ENCODE data around the gene MCF2L.

MCF2L gene

DNA sequence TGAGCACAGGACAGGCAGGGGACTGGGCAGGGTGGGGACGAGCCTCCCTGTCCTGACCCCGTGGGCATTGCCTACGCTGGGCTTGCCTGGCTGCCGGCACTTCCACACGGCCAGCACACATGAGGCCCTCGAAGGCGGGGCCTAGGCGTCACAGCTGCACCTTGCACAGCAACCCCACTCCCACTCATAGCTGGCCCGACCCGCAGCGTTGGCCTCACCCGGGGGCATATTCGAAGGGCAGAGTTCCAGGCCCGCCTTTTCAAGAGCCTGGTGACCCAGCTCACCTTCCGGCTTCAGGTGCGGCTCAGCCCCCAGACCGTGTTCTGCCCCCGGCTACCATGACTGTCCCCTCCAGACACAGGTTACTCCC lies 172.6 kb downstream of the MCF2L start:
- no peak for DNase-seq

DNA sequence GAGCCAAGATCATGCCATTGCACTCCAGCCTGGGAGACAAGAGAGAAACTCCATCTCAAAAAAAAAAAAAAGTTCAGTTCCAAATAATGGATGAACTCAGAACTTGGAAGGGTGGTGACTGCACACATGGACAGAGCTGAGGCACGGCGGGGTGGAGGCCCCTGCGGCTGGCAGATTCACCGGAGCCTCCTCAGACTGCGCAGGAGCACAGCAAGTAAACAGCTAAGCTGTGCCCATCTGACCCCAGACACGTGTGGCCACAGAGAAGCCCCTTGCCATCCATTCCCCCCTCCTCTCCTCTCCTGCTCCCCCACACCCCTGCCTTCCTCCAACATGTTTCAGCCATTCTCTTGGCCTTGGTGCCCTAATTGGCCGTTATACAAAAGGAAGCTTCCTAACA lies 173.9 kb downstream of the MCF2L start:
- DNase-seq, result no peak

DNA sequence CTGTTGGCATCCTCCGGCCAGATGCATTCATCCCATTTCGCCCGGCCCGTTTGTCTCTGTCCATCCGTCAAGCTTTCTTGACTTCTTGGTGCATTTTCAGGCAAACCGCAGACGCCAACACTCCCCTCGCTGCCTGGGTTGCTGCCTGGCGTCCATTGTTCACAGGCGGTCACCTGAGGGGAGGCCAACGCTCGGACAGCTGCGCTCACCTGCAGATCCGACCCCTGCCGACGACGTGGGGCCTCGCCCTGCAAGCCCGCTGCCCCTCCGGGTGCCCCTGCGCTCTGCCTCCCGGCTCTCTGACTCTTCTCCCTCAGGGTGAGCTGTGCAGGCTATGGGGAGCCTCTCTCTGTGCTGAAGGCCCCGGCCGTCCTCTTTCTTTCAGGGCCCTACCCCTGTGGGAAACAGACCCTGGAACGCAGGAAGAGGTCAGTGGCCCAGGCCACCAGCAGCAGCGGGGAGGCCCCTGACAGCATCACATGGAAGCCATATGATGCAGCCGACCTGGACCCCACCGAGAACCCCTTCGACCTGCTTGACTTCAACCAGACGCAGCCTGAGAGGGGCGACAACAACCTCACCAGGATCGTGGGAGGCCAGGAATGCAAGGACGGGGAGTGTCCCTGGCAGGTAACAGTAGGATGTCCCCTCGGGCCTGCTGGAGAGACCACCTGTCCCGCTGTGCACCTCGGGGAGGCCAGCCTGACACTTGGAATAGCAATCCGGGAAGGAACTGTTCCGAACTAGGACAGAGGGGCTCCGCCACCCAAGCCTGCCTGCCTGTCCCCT lies 174.6 kb downstream of the MCF2L start:
- no peak for DNase-seq

DNA sequence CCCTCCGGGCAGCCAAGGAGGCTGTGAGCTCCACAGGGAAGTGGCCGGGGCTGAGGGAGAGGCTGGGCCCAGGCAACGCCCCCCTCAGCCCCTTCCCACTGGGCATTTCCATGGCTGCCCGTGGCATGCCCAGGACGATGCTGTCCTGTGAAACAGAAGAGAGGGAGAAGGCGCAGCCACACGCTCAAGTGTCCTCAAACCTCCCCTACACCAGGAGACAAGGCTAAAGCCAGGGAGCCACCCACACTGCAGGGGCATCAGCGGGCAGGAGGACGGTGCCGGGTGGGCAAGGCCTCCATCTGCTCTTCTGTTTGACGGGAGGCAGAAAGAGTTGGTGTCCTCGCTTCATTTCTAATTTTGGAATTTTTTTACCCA lies 175.2 kb downstream of the MCF2L start:
- DNase-seq, result no peak

DNA sequence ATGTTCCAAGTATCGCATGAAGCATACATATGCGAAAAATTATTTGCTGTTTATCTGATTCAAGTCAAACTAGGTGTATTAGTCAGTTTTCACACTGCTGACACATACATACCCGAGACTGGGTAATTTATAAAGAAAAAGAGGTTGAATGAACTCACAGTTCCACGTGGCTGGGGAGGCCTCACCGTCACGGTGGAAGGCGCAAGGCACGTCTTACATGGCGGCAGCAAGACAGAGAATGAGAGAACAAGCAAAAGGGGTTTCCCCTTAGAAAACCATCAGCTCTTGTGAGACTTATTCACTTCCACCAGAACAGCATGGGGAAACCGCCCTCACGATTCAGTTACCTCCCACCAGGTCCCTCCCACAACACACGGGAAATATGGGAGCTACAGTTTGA lies 176.5 kb downstream of the MCF2L start:
- DNase-seq, result no peak

DNA sequence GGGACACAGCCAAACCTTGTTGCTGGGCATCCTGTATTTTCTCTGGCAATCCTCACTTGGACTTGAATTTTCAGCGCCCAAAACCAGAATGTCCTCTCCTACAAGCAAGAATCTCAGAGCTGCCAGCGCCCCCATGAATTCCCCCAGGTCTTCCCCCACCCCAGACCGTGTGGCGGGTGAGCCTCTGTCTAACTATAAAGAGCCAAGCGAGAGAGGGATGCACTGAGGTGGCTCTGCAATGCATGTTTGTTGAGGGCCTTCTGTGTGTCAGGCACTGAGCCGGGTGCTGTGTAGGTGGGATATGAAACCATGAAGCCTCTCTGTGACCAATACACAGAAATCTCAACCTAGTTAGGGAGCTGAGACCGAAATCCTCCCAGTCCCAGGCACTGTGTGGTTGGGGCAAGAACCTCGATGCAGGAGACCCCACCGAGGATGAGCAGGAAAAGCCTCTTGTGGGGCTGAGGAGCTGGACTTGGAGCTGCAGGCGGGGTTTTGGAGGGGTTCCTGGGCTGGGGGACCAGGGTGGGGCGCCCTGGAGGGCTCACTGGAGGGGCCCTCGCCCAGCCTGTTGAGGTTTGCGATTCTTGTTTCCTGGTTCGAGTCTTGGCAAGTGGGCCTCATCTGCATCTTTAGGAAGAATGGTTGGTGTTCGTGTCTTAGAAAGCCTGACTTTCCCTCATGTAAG lies 177.0 kb downstream of the MCF2L start:
- no peak for DNase-seq

DNA sequence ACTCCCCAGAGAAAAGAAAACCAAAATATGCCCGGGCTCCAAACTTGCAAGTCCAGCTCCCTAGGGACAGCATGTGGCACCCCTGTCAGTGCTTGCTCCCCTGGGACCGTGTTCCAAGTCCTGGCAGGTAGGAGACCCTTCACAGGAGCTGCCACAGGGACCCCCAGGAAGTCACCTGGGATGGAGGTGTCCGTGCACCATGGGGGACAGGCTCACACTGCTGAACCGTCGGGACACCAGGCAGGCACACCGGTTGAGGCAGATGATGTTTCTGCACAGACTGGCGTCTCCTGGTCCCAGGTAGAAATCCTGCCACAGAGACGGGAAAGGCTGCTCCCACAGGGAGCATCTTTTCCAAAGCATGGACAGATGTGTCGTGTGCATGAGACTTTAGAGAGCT lies 177.7 kb downstream of the MCF2L start:
- no peak for DNase-seq

DNA sequence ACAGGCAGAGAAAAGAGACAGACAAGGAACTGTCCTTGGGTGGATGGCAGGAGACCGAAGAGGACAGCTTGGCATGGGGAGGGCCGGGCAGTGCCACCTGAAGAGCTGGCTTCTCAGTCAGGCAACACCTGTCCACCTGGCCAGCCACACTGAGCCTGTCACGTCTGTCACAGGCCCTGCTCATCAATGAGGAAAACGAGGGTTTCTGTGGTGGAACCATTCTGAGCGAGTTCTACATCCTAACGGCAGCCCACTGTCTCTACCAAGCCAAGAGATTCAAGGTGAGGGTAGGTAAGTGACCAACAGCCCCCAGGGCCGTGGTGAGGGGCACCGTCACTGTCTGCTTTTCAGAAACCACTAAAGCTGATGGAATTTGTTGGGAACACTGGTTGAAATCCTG lies 178.2 kb downstream of the MCF2L start:
- DNase-seq, result no peak

DNA sequence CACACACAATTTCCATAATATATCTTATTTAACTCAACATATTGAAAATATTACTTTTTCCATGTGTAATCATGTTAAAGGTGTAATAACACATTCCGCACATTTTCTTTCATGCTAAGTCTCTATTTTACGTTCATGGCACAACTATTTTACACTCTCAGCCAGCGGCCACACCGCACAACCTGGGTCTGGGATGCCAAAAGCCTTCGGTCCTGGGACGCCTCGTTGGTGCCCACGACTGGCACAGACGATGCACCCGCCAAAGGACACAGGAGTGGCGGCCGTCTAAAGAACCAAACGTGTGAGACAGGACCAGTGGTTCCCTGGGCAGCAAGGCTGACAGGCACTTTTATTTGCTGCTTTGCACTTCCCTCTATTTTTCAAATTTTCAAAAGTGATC lies 179.4 kb downstream of the MCF2L start:
- DNase-seq, result no peak

DNA sequence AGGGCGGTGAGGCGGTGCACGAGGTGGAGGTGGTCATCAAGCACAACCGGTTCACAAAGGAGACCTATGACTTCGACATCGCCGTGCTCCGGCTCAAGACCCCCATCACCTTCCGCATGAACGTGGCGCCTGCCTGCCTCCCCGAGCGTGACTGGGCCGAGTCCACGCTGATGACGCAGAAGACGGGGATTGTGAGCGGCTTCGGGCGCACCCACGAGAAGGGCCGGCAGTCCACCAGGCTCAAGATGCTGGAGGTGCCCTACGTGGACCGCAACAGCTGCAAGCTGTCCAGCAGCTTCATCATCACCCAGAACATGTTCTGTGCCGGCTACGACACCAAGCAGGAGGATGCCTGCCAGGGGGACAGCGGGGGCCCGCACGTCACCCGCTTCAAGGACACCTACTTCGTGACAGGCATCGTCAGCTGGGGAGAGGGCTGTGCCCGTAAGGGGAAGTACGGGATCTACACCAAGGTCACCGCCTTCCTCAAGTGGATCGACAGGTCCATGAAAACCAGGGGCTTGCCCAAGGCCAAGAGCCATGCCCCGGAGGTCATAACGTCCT lies 180.0 kb downstream of the MCF2L start:
- no peak for DNase-seq
